ENCODE results near the gene EDAR.

DNA sequence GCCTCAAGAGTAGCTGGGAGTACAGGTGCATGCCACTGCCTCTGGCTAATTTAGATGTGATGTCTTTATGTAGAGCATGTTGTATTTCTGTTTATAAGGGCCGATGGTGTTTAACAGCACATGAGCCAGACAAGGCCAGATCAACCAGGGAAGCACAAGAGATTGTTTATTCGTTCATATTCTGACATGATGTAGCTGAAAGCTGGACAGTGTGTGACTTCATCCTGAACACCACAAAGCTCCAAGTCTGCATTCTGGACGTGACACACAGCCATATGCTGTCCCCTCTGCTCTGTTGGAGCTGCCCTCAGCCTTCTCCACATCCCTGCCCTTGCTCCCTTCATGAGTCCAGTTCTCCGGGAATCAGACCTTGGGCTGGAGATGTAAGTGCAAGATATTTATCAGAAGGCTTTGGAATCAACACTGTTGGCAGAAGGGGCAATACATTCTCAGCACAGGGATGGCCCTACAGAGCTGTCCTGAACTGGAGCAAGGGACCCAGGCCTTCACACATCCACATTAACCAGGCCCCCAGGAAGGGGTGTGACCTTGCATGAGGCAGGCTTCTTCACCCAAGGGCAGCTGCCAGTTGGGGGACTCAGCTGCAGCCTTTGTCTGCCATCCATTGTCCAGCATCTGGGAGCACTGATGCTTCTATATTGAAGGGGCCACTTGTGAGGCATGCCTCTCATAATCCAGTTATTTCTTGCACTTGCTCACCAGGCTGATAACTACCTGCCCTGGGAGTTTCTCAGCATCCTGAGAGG is 38.5 kb downstream of the EDAR start:
- TF ChIP-seq RELA (IDR thresholded peaks at IDR 0.05; ENCODE audit: borderline replicate concordance, partially characterized antibody) (no peak), SP1 (IDR thresholded peaks at IDR 0.05; ENCODE audit: low read depth, low read length) (no peak)
